ENCODE measurements around the gene AXIN1.
"Not testable (repeated sequence)": the region's sequence is repeated elsewhere in the genome, so short reads cannot be mapped to it uniquely, and the experiment has no call there.

AXIN1 gene

GRCh38 chr16:369275-369865, 16.8 kb upstream of the AXIN1 start:
- DNase-seq = no peak

- DNase-seq = no peak
Observed at GRCh38 chr16:368388-369158, 16.1 kb upstream of the AXIN1 start.

- DNase-seq = no peak
Observed at GRCh38 chr16:367333-367903, 14.9 kb upstream of the AXIN1 start.

GRCh38 chr16:366476-366875, 14.0 kb upstream of the AXIN1 start:
- no peak for DNase-seq

- no peak for DNase-seq
Observed at GRCh38 chr16:364595-365491, 12.3 kb upstream of the AXIN1 start.

GRCh38 chr16:363766-364490, 11.4 kb upstream of the AXIN1 start:
- DNase-seq = no peak

GRCh38 chr16:363110-363765, 10.7 kb upstream of the AXIN1 start:
- DNase-seq = no peak

- DNase-seq = not testable (repeated sequence)
Observed at GRCh38 chr16:362702-362999, 10.1 kb upstream of the AXIN1 start.

GRCh38 chr16:361872-362701, 9.6 kb upstream of the AXIN1 start:
- DNase-seq = peak; percentile 36

GRCh38 chr16:361341-361871, 8.9 kb upstream of the AXIN1 start:
- DNase-seq = no peak

- no peak for DNase-seq
Observed at GRCh38 chr16:360698-361336, 8.3 kb upstream of the AXIN1 start.

- DNase-seq = no peak
Observed at GRCh38 chr16:359871-360697, 7.6 kb upstream of the AXIN1 start.

- DNase-seq = no peak
Observed at GRCh38 chr16:359067-359763, 6.7 kb upstream of the AXIN1 start.

- no peak for DNase-seq
Observed at GRCh38 chr16:356741-357140, 4.2 kb upstream of the AXIN1 start.

GRCh38 chr16:354971-355461, 2.5 kb upstream of the AXIN1 start:
- DNase-seq = no peak

GRCh38 chr16:354291-354881, 1.9 kb upstream of the AXIN1 start:
- no peak for DNase-seq

- DNase-seq = no peak
Observed at GRCh38 chr16:353404-354290, 1.1 kb upstream of the AXIN1 start.
